Activated CD8-positive, alpha-beta T cell treated with anti-CD3 and anti-CD28 coated beads for 36 hours (primary cell): Measurements from ENCODE around the gene BSDC1. TPM values are rescaled to one million over a fixed set of nuclear protein-coding genes. Genes with fewer than 3 reads are reported as not detected.
A peak's percentile ranks its signal among the peaks of the same experiment; 100 is the strongest.

Experiments used
- ATAC-seq: fragments of 200-7000 bp; cut with Tn5 transposase; one replicate; pipeline ENCODE4 v1.10.0; 2021; ENCODE audit warnings: mild to moderate bottlenecking, moderate library complexity
- CTCF ChIA-PET: fragments of 350-600 bp; sonication (Branson Sonifier 250); formaldehyde crosslinking; loops from one replicate; lab custom pipeline; 2021; ENCODE audit warnings: antibody characterized with exemption; lab: Charles Lee
- POLR2A ChIA-PET: fragments of 350-600 bp; sonication (Branson Sonifier 250); formaldehyde crosslinking; loops from one replicate; lab custom pipeline; 2021; ENCODE audit warnings: antibody characterized with exemption; lab: Charles Lee
- DNase-seq: peaks from one replicate; pipeline ENCODE4 v3.0.0-alpha.2; 2020
- H3K27ac Mint-ChIP-seq: one replicate; pipeline ENCODE4 v1.8.0; 2021; ENCODE audit warnings: mild to moderate bottlenecking, mixed read lengths
- H3K27me3 Mint-ChIP-seq: one replicate; pipeline ENCODE4 v1.8.0; 2021; ENCODE audit warnings: mixed read lengths
- H3K36me3 Mint-ChIP-seq: one replicate; pipeline ENCODE4 v1.8.0; 2021; ENCODE audit warnings: low read depth, mixed read lengths
- H3K4me1 Mint-ChIP-seq: one replicate; pipeline ENCODE4 v1.8.0; 2021; ENCODE audit warnings: low read depth, mixed read lengths
- H3K4me3 Mint-ChIP-seq: one replicate; pipeline ENCODE4 v1.8.0; 2021; ENCODE audit warnings: mild to moderate bottlenecking, moderate library complexity, mixed read lengths
- H3K9me3 Mint-ChIP-seq: one replicate; pipeline ENCODE4 v1.8.0; 2021; ENCODE audit warnings: mixed read lengths
- intact Hi-C: fragments of 100-400 bp; cut with micrococcal nuclease; formaldehyde crosslinking; loops from one replicate; pipeline ENCODE4 v1.10.0; 2022
- total RNA-seq, 2 experiments: library from RNA; stranded (reverse); gene quantifications; one replicate each; pipeline ENCODE4 v1.2.3, GENCODE V29; 2021
- TF ChIP-seq, protein P1 (sequence below): fragments of 200-600 bp; IDR thresholded peaks from one replicate; pipeline ENCODE4 v1.8.0; 2022; ENCODE audit warnings: antibody characterized with exemption, mild to moderate bottlenecking

BSDC1 gene
- total RNA-seq, 2 experiments from 2014 or later = 30.6 to 33.3 TPM

DNA sequence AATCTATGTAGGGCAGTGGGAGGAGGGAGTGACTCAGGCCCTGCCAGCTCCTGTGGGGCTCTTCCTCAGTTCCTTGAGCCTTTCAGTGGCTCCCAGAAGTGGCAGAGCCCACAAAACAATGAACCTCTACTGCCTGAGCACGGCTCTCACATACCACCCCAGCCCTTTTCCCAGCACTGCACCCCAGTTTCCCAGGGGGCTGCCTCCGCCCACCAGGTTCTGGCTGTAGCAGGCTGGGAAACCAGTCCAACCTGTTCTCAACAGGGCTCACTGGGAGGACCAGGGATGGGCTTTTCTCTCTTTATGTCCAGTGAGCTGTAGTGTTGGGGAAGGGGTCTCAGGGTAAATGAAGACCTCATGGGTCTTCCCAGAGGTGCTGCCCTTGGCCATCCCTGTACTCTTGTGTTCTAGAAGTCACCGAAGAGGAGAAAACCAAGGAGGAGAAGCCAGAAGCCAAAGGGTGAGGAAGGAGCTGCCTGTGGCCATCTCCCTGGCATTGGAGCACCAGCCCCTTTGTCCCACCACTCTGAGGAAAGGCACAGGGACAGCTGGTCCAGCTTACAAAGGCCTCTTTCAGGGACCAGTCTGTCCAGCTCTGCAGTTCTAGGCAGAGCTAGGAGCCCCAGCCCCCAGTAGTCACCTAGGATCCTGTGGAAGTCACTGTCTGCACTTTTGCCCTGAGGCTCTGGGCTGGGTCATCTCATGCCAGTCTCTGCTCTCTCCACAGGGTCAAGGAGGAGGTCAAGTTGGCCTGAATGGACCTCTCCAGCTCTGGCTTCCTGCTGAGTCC, 61.8 kb downstream of the BSDC1 start:
- POLR2A ChIA-PET = interaction anchor here (0.7 to 2.7 kb wide), 11 partner anchors 9 to 144 kb away, joined by 3 to 10 read pairs (median 4); partner anchors contain the start of genes HDAC1 and LCK
- ATAC-seq = no peak
- intact Hi-C loops = loop anchor here (5.0 kb wide), 1 partner anchor 40 kb away; no protein-coding TSS in a partner anchor
- Mint-ChIP-seq H3K27ac (no peak overlapping the region), H3K4me3 (no peak overlapping the region), H3K36me3 (peaks cover 35% of the 10 kb centered on the region), H3K9me3 (no peaks in the 10 kb centered on the region), H3K4me1 (peaks cover 32% of the 10 kb centered on the region), H3K27me3 (no peaks in the 10 kb centered on the region)
- CTCF ChIA-PET = interaction anchor here (0.8 to 2.4 kb wide), 4 partner anchors 11 to 117 kb away, joined by 3 to 11 read pairs (median 4); no protein-coding TSS in a partner anchor
- no peak for DNase-seq
- TF ChIP-seq, protein P1, sequence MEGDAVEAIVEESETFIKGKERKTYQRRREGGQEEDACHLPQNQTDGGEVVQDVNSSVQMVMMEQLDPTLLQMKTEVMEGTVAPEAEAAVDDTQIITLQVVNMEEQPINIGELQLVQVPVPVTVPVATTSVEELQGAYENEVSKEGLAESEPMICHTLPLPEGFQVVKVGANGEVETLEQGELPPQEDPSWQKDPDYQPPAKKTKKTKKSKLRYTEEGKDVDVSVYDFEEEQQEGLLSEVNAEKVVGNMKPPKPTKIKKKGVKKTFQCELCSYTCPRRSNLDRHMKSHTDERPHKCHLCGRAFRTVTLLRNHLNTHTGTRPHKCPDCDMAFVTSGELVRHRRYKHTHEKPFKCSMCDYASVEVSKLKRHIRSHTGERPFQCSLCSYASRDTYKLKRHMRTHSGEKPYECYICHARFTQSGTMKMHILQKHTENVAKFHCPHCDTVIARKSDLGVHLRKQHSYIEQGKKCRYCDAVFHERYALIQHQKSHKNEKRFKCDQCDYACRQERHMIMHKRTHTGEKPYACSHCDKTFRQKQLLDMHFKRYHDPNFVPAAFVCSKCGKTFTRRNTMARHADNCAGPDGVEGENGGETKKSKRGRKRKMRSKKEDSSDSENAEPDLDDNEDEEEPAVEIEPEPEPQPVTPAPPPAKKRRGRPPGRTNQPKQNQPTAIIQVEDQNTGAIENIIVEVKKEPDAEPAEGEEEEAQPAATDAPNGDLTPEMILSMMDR = no peak

DNA sequence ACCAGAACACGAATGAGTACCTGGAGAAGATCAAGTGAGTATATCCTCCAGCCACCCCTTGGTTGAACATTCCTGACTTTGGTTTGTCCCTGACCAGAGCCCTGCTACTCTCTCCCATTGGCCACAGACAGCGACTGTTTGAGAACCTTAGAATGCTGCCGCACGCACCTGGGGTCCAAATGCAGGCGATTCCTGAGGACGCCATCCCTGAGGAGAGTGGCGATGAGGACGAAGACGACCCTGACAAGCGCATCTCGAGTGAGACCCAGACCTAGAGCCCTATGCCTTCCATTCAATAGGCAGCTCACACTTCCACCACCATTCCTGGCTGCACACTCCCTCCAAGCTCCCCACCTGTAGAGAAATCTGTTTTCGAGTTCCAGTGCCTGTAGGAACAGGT, 62.7 kb downstream of the BSDC1 start:
- Mint-ChIP-seq H3K27ac (peak overlapping the region; percentile 10), H3K36me3 (peaks cover 41% of the 10 kb centered on the region), H3K27me3 (no peaks in the 10 kb centered on the region), H3K9me3 (no peaks in the 10 kb centered on the region), H3K4me3 (no peak overlapping the region), H3K4me1 (peaks cover 24% of the 10 kb centered on the region)
- ATAC-seq (no peak), DNase-seq (no peak)
- intact Hi-C loops = loop anchor here (5.0 kb wide), 1 partner anchor 41 kb away; no protein-coding TSS in a partner anchor
- CTCF ChIA-PET = interaction anchor here (1.0 to 1.6 kb wide), 5 partner anchors 8 to 83 kb away, joined by 3 to 4 read pairs (median 3); no protein-coding TSS in a partner anchor
- POLR2A ChIA-PET = interaction anchor here (1.4 to 2.7 kb wide), 5 partner anchors 19 to 82 kb away, joined by 3 to 10 read pairs (median 7); partner anchors contain the start of genes HDAC1 and LCK
- TF ChIP-seq, protein P1 = no peak

DNA sequence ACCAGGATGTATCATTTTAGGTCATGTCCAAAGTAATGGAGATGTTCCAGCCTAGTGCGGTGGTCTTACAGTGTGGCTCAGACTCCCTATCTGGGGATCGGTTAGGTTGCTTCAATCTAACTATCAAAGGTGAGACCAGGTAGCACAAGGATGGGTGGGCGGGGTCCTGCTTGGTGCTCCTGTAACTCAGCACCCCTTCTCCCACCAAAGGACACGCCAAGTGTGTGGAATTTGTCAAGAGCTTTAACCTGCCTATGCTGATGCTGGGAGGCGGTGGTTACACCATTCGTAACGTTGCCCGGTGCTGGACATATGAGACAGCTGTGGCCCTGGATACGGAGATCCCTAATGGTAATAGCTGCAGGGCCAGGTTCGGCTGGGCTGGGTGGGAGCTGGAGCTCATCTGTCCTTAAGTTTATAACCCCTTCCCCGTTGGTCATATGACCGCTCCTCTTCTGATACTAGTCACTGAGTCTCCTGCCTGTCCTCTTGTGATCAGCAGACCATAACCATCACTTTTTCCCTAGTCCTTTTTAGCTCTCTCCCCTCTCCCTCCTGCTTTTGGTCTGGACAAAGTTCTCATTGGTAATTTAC, 63.6 kb downstream of the BSDC1 start:
- H3K36me3 Mint-ChIP-seq = peaks cover 43% of the 10 kb centered on the region
- CTCF ChIA-PET = interaction anchor here (1.0 to 1.6 kb wide), 5 partner anchors 9 to 82 kb away, joined by 3 to 4 read pairs (median 3); no protein-coding TSS in a partner anchor
- H3K4me1 Mint-ChIP-seq = peaks cover 24% of the 10 kb centered on the region
- no peak for ATAC-seq
- TF ChIP-seq, protein P1 = no peak
- no peaks in the 10 kb centered on the region for H3K27me3 Mint-ChIP-seq
- no peak overlapping the region for H3K4me3 Mint-ChIP-seq
- intact Hi-C loops = loop anchor here (5.0 kb wide), 1 partner anchor 42 kb away; no protein-coding TSS in a partner anchor
- no peaks in the 10 kb centered on the region for H3K9me3 Mint-ChIP-seq
- no peak overlapping the region for H3K27ac Mint-ChIP-seq
- DNase-seq = no peak
- POLR2A ChIA-PET = interaction anchor here (1.7 to 2.4 kb wide), 3 partner anchors 18 to 39 kb away, joined by 3 to 7 read pairs (median 7); partner anchors contain the start of gene HDAC1

DNA sequence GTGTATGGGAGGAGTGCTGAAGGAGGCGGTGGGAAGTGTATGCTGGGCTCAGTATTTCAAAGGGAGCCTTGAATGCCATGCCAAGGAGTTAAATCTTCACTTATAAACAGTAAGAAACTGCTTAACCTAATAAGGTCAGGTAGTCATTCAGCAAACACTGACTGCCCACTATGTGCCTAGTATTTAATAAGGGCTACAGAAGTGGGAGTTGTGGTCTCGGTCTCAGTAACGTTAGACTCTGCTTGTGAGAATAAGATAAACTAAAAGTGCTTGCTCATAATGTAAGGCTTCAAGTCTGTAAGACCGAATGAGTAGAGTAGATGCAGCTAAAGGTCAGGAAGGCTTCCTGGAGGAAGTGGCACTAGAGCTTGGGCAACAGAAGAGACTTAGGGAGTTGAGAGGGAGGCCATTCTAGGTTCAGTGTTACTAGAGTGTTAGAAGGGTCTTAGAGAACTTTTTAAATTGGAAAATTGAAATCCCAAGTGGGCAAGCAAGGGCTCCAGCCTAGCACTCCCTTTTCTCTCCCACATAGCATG, 64.2 kb downstream of the BSDC1 start:
- H3K36me3 Mint-ChIP-seq = peaks cover 49% of the 10 kb centered on the region
- no peaks in the 10 kb centered on the region for H3K9me3 Mint-ChIP-seq
- H3K27me3 Mint-ChIP-seq = no peaks in the 10 kb centered on the region
- ChIA-PET POLR2A (interaction anchor here (2.2 kb wide), 1 partner anchor 17 kb away, joined by 7 read pairs; no protein-coding TSS in a partner anchor), CTCF (interaction anchor here (1.1 to 1.4 kb wide), 3 partner anchors 8 to 70 kb away, joined by 3 read pairs; no protein-coding TSS in a partner anchor)
- H3K27ac Mint-ChIP-seq = peak overlapping the region; percentile 27
- no peak overlapping the region for H3K4me3 Mint-ChIP-seq
- peaks cover 24% of the 10 kb centered on the region for H3K4me1 Mint-ChIP-seq
- intact Hi-C loops = loop anchor here (5.0 kb wide), 1 partner anchor 42 kb away; no protein-coding TSS in a partner anchor
- TF ChIP-seq, protein P1 = no peak
- no peak for ATAC-seq
- no peak for DNase-seq
